Fibroblast of pulmonary artery (primary cell): Measurements from ENCODE around the gene ERP27.

Source experiments
- DNase-seq: peaks from one replicate; pipeline ENCODE4 v3.0.0-alpha.2; 2010; ENCODE audit warnings: low read depth
- H3K4me3 ChIP-seq: replicated peaks from 2 replicates; pipeline ENCODE4 v1.5.1; 2011; ENCODE audit warnings: low read depth, mild to moderate bottlenecking, control low read depth, low read length, moderate library complexity
- TF ChIP-seq, protein P1 (sequence below): IDR thresholded peaks from 2 replicates; pipeline ENCODE4 v1.5.1; 2011; ENCODE audit warnings: mild to moderate bottlenecking, control low read depth, low read length, inconsistent platforms; ENCODE audit errors: missing control alignments

Gene ERP27

DNA sequence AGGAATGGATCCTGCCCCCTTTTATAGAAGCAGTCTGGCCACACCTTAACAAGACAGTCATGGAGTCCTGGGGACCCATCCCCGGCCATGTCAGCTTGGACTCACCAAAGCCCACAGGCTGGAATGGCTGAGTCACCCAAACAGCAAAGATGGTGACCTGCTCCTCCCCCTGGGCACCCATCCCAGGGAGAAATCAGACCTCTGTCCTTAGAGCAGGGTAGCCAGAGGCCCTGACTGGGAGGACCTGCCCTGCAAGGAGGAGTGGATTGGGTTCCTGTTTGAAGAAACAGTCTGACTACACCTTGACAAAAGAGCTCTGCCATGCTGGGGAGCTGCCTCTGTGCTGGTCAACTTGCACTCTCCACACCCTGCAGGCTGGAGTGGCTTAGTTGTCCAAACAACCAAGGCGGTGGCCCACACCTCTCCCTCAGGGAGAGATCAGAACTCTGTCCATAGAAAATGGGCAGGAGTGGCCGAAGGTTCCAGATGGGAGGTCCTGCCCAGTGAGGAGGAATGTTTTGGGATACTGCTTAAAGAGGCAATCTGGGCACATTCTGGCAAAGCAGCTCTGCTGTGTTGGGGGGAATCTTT, 69.3 kb downstream of the ERP27 start:
- TF ChIP-seq, protein P1, sequence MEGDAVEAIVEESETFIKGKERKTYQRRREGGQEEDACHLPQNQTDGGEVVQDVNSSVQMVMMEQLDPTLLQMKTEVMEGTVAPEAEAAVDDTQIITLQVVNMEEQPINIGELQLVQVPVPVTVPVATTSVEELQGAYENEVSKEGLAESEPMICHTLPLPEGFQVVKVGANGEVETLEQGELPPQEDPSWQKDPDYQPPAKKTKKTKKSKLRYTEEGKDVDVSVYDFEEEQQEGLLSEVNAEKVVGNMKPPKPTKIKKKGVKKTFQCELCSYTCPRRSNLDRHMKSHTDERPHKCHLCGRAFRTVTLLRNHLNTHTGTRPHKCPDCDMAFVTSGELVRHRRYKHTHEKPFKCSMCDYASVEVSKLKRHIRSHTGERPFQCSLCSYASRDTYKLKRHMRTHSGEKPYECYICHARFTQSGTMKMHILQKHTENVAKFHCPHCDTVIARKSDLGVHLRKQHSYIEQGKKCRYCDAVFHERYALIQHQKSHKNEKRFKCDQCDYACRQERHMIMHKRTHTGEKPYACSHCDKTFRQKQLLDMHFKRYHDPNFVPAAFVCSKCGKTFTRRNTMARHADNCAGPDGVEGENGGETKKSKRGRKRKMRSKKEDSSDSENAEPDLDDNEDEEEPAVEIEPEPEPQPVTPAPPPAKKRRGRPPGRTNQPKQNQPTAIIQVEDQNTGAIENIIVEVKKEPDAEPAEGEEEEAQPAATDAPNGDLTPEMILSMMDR, result no peak
- no peak for DNase-seq
- no peak overlapping the region for H3K4me3 ChIP-seq
